CD4-positive, alpha-beta T cell treated with Interleukin-21 for 1 hour (primary cell): ENCODE measurements around the gene GRB14.

Experiments used
- DNase-seq: peaks from one replicate; pipeline ENCODE4 v3.0.0-alpha.2; 2020

GRB14 gene

GRCh38 chr2:164609790-164610189 is 11.5 kb downstream of the GRB14 start:
- DNase-seq = no peak

DNA sequence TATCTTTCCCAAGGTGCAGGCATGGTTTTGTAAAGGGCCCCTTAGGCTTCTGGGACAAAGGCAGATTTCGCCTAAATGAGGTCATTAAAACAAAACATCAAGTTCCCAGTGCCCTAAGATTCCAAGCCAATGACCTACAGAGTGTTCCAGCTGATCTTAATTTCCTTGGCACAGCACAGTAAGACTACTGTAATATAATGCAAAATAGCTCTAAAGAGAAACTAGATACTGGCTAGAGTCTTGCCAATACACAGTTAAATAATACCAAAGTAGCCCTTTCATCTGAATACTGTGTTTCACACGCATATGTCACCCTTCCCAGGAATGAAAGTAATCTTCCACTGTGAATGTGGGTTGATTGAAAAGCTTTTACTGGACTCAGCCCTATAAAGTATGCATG is 14.7 kb downstream of the GRB14 start:
- no peak for DNase-seq

DNA sequence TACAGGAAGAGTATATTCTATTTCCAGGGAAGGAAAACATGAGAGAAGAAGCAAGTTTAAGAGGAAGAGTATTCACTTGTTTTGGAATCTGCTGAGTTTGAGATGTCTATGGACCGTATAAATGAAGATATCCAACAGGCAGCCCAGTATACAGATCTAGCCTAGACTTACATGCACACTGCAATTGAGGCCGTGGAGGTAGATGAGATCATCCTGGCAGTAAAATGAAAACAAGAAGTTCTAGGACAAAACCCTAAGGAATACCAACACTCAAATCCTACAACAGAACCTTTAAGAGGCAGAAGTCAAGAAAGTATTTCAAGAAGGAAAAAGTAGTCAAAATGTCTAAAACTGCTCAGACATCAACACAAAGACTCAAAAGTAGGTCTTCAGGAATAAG is 16.0 kb downstream of the GRB14 start:
- DNase-seq = no peak

DNA sequence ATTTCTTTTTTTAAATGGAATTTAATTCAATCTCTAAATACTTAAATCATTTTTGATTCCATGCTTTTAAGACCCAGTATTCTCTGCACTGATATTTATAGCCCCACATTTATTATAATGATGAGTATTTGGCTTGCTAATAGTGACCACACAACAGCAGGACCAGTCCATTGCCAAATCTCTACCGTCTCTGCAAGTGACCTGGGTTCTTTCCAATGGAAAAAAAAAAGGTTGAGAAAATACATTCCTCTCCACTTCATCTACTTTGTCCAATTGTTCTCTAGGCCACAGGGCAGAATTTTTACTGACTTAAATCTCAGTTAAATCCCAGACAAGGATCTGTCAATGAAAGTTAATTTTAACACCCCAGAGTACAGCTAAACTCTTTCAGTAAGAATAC is 20.5 kb downstream of the GRB14 start:
- no peak for DNase-seq

GRCh38 chr2:164599954-164600589 is 21.2 kb downstream of the GRB14 start:
- peak; percentile 10 for DNase-seq

DNA sequence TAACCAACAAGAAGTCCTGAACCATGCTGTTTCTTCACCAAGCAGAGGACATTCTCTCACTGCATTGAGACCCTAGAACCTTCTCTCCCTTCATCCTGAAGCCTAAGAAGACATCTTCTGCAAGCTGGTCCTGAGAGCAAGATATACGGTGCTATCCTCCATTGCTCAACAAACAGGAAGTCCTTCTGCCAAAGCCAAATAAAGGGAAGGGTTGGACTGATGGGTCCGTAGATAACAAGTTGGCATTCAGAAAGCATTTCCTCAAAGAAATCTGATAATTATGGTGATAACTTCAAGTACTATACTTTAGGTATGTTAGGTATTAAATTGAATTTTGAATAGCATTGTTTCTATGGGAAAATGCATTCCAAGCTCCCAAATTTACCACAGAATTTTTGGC is 23.3 kb downstream of the GRB14 start:
- no peak for DNase-seq

DNA sequence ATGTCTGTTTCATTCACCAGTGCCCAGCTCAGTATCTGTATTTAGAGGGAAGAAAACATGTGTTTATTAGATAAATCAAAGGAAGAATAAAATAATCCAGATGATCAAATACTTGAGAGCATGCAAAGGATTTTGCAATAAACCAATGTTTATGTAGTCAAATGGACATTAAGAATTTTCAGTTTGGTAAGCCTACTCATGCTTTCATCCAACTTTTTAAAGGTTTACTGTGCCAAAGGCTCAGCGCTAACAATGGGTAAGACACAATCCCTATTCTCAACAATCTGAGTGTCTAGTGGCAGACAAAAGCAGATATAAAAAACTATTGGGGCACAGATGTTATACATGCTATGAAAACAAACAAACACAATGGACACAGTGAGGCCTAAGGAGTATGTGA is 26.3 kb downstream of the GRB14 start:
- no peak for DNase-seq

DNA sequence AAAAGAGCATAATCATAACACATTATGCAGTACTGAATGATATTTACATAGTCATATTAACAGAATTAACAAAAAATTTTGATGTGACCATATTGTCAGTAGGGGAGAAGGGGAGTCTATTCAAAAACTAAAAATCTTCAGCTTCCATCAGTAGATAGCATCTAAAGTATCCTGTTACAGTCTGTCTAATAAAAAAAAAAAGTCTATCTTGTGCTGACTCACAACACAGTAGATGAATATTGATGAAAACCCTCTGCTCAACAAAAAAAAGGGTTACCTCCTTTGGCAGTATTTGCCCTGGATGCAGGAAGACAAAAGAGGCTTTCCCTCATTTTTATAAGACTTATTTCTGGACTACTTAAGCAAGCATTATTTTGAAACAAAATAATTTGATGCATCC is 27.3 kb downstream of the GRB14 start:
- no peak for DNase-seq

- DNase-seq = no peak
Observed at GRCh38 chr2:164593541-164593940, 27.7 kb downstream of the GRB14 start.

- no peak for DNase-seq
Observed at GRCh38 chr2:164589522-164589921, 31.8 kb downstream of the GRB14 start.

DNA sequence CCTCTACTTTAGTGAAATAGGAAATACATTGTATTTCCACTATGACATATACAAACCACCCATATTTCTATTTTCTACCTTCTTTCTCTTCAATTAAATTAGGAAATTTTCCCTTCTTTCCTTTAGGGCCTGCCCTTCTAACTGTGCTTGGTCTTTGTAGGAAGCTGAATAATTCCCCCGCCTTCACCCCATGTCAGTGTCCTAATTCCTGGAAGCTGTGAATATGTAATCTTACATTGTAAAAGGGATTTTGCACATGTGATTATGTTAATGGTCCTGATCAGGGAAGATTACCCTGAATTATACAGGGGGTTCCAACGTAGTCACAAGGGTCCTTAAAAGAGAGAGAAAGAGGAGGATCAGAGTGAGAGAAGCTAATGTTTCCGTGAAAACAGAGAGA is 40.2 kb downstream of the GRB14 start:
- DNase-seq = no peak

DNA sequence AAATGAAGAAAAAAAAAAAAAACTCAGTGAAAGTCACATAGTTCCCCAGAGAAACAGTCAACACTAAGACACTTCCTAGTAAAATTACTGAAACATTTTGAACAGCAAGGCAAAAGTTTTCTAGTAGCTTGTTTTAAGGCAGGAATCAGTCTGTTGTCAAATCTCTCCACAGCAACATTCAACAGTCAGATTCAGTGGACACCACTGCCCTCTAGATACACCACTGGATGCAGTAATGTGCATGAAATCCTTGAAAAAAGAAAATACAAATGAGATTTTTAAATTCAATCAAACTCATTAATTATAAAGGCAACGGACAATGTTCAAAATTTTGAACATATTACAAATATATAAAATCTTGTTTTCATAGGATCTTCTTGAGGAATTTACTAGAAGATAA is 46.4 kb downstream of the GRB14 start:
- DNase-seq = no peak

DNA sequence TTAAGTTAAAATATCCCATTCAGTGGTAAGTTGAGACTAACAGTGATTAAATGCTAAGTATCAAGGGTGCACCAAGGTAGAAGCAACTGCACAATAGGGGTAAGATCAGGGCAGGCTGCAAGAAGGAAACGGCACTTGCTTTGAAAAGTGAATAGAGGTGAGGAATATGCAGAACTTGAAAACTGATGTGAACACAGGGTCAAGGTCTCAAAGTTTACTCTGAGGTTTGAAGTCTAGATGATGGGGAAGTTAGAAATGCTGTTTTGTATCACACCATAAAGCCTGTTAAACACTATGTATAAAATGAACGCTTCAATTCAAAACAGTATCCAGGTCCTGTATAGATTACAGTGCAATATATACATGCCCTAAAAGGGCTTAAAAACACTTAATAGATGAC is 50.8 kb downstream of the GRB14 start:
- no peak for DNase-seq

DNA sequence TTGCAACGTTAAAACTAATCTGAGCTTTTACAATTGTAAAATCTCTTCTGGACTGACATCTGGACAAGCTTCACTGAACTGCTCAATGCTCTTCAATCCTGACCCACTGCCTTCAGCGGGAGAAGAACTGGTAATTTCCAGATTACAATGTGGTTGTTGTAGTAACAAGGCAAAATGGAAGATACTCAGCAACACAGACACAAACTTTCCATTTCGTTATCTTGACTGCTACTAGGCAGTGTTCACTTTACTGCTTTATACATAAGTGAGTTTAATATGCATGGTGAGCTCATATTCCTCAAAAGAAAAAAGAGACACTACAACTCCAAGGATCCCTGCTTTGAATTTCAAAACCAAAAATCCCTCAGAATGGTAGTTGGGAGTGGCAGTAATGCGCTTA is 51.9 kb downstream of the GRB14 start:
- no peak for DNase-seq

GRCh38 chr2:164568317-164568716 is 53.0 kb downstream of the GRB14 start:
- no peak for DNase-seq

- DNase-seq = no peak
Observed at GRCh38 chr2:164567335-164567989, 53.8 kb downstream of the GRB14 start.

GRCh38 chr2:164565359-164565758 is 55.9 kb downstream of the GRB14 start:
- DNase-seq = no peak

- DNase-seq = no peak
Observed at GRCh38 chr2:164562666-164563065, 58.6 kb downstream of the GRB14 start.

DNA sequence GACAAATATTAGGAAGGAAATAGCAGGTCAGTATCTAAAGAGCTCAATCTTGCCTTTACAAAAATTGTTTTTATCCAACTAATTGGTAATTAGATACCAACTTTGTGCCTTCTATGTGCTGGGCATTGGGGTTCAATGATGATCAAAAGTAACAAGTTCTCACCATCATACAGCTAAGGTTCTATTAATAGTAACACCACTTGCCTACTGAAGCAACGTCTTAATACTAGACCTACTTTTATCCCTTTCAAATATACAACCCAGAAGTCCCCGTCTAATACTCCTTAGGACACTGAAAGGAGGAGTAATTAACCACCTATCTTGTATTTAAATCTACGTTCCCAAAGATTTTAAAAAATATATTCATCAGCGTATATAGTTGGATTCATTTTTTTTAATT is 59.3 kb downstream of the GRB14 start:
- DNase-seq = no peak

- DNase-seq = no peak
Observed at GRCh38 chr2:164561416-164561815, 59.9 kb downstream of the GRB14 start.

- no peak for DNase-seq
Observed at GRCh38 chr2:164560902-164561301, 60.4 kb downstream of the GRB14 start.

GRCh38 chr2:164560181-164560792 is 61.0 kb downstream of the GRB14 start:
- no peak for DNase-seq

DNA sequence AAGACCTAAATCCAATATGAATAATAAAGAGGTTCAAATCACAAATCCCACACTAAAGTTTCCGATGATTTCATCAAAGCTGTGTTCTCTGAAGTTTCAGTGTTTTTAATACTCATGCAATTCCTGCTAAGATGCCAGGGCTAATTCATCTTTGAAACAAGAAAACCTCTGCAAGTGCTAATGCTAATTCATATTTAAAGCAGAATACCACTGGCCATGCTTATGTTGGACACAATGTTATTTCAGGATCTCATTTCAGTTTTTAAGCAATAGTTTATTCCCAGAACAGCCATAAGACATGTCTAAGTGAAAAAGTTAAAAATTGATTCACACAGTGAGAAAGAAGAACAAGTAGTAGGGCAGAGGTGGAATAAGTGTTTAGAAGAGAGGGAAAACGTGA is 62.8 kb downstream of the GRB14 start:
- DNase-seq = no peak

DNA sequence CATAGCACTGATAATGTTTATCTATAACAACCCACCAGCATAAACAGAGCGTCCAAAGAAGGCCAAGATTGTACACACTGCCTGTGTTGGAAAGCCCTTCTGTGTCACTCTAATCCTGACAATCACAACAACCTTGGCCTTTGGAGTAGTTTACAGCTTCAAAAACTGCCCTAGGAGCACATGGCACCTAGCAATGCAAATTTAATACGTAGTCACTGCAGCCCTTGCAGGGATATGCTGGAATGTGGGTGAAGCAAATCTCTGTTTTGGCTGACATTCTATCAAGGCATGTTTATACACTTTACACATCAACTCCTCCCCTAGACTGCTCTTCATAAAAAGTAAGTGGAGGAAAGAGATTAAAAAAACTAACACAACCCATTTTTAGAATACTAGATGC is 66.8 kb downstream of the GRB14 start:
- no peak for DNase-seq

- DNase-seq = no peak
Observed at GRCh38 chr2:164551519-164551918, 69.8 kb downstream of the GRB14 start.
